Testis (tissue), 2 donors: ENCODE results near the gene NDUFA7.

Experiments used
- CTCF ChIP-seq, 3 experiments: fragments of 450-650 bp in 2 of 3; fragments of 200-600 bp in 1 of 3; sonication (generic) in 1 of 3; IDR thresholded peaks; one replicate each; pipeline ENCODE4 v1.5.1; 2016 to 2019; ENCODE audit warnings: antibody characterized with exemption in 3 of 3, mild to moderate bottlenecking in 2 of 3, moderate library complexity in 1 of 3
- POLR2A ChIP-seq: fragments of 450-650 bp; IDR thresholded peaks from one replicate; pipeline ENCODE4 v1.6.1; 2017; ENCODE audit warnings: antibody characterized with exemption, mild to moderate bottlenecking, moderate library complexity

GRCh38 chr19:8367327-8368001 lies 46.3 kb upstream of the NDUFA7 start:
- TF ChIP-seq CTCF (IDR thresholded peaks at IDR 0.05) (no peak), POLR2A (no peak)
